Stimulated activated CD8-positive, alpha-beta memory T cell treated with anti-CD3 and anti-CD28 coated beads, Interleukin-12 subunit alpha, Interleukin-12 subunit beta, amount 100 ng/mL, for 24 hours (primary cell): ENCODE data around the gene GJA10.

Experiments used
- DNase-seq: peaks from one replicate; pipeline ENCODE4 v3.0.0-alpha.2; 2020; ENCODE audit errors: extremely low read depth

GJA10 gene

GRCh38 chr6:89944826-89945407, 50.6 kb downstream of the GJA10 start:
- no peak for DNase-seq
